SJCRH30 (cell line): ENCODE results near the gene CYP4F8. TPM values are rescaled to one million over a fixed set of nuclear protein-coding genes. Genes with fewer than 3 reads are reported as not detected.
"Not testable (repeated sequence)": the region's sequence is repeated elsewhere in the genome, so short reads cannot be mapped to it uniquely, and the experiment has no call there.

Source experiments
- DNase-seq, 2 experiments: peaks; one replicate each; pipeline ENCODE4 v3.0.0-alpha.2; 2015 to 2020
- H3K27ac ChIP-seq: fragments of 250-450 bp; sonication (Bioruptor Pico); 2 replicates; pipeline ENCODE4 v1.5.1; 2020; ENCODE audit warnings: mild to moderate bottlenecking, moderate library complexity
- H3K27me3 ChIP-seq: fragments of 250-450 bp; sonication (Bioruptor Pico); 2 replicates; pipeline ENCODE4 v1.5.1; 2020; ENCODE audit warnings: mild to moderate bottlenecking, moderate library complexity
- H3K36me3 ChIP-seq: fragments of 250-450 bp; sonication (Bioruptor Pico); 2 replicates; pipeline ENCODE4 v1.5.1; 2020; ENCODE audit warnings: mild to moderate bottlenecking, moderate library complexity
- H3K4me1 ChIP-seq: fragments of 250-450 bp; sonication (Bioruptor Pico); 2 replicates; pipeline ENCODE4 v1.5.1; 2020; ENCODE audit warnings: mild to moderate bottlenecking, moderate library complexity
- H3K4me3 ChIP-seq: fragments of 250-450 bp; sonication (Bioruptor Pico); 2 replicates; pipeline ENCODE4 v1.5.1; 2020; ENCODE audit warnings: mild to moderate bottlenecking, moderate library complexity
- H3K9me3 ChIP-seq: fragments of 250-450 bp; sonication (Bioruptor Pico); replicated peaks from 2 replicates; pipeline ENCODE4 v1.5.1; 2020; ENCODE audit warnings: mild to moderate bottlenecking, moderate library complexity
- total RNA-seq: library from RNA; depleted of rRNA; stranded (reverse); fragments of >200 nt; shearing (Covaris generic); gene quantifications from 2 replicates; pipeline ENCODE4 v1.2.3, GENCODE V29; 2014

The CYP4F8 gene
- total RNA-seq, 1 experiment from 2014 or later, result not detected

- H3K36me3 ChIP-seq, result no peaks in the 10 kb centered on the region
- no peaks in the 10 kb centered on the region for H3K4me1 ChIP-seq
- peaks cover 7% of the 10 kb centered on the region; the same call in 1 of the 2 replicates for H3K9me3 ChIP-seq
- H3K27me3 ChIP-seq, result no peaks in the 10 kb centered on the region
- no peak for DNase-seq
- H3K4me3 ChIP-seq, result no peak overlapping the region
- H3K27ac ChIP-seq, result no peak overlapping the region
Measured at GRCh38 chr19:15595069-15595468, 19.9 kb upstream of the CYP4F8 start.

GRCh38 chr19:15607978-15608925, 6.8 kb upstream of the CYP4F8 start:
- H3K4me1 ChIP-seq, H3K4me3 ChIP-seq, DNase-seq, H3K27ac ChIP-seq, H3K36me3 ChIP-seq, H3K9me3 ChIP-seq: not testable (repeated sequence)
- peaks cover 25% of the 10 kb centered on the region for H3K27me3 ChIP-seq

- peaks cover 21% of the 10 kb centered on the region for H3K27me3 ChIP-seq
- DNase-seq, result no peak
- no peaks in the 10 kb centered on the region for H3K9me3 ChIP-seq
- H3K4me3 ChIP-seq, result no peak overlapping the region
- H3K4me1 ChIP-seq, result no peaks in the 10 kb centered on the region
- H3K36me3 ChIP-seq, result no peaks in the 10 kb centered on the region
- no peak overlapping the region for H3K27ac ChIP-seq
Measured at GRCh38 chr19:15609261-15609660, 5.8 kb upstream of the CYP4F8 start.

GRCh38 chr19:15612342-15612741, 2.7 kb upstream of the CYP4F8 start:
- Histone ChIP-seq H3K36me3 (no peaks in the 10 kb centered on the region), H3K4me3 (no peak overlapping the region), H3K27ac (no peak overlapping the region), H3K27me3 (peaks cover 10% of the 10 kb centered on the region; the same call in 1 of the 2 replicates), H3K9me3 (no peaks in the 10 kb centered on the region), H3K4me1 (no peaks in the 10 kb centered on the region; the same call in 1 of the 2 replicates)
- DNase-seq, result no peak

- Histone ChIP-seq H3K4me1 (no peaks in the 10 kb centered on the region; the same call in 1 of the 2 replicates), H3K9me3 (no peaks in the 10 kb centered on the region), H3K4me3 (no peak overlapping the region), H3K27ac (no peak overlapping the region), H3K27me3 (peaks cover 10% of the 10 kb centered on the region; the same call in 1 of the 2 replicates), H3K36me3 (no peaks in the 10 kb centered on the region)
- no peak for DNase-seq
Measured at GRCh38 chr19:15613338-15613737, 1.7 kb upstream of the CYP4F8 start.

GRCh38 chr19:15615526-15615925, 508 bp downstream of the CYP4F8 start:
- no peaks in the 10 kb centered on the region for H3K36me3 ChIP-seq
- H3K27me3 ChIP-seq, result peaks cover 5% of the 10 kb centered on the region; the same call in 1 of the 2 replicates
- H3K4me1 ChIP-seq, result no peaks in the 10 kb centered on the region; the same call in 1 of the 2 replicates
- no peak for DNase-seq
- no peak overlapping the region for H3K27ac ChIP-seq
- no peak overlapping the region for H3K4me3 ChIP-seq
- no peaks in the 10 kb centered on the region for H3K9me3 ChIP-seq

- Histone ChIP-seq H3K36me3 (no peaks in the 10 kb centered on the region), H3K27me3 (no peaks in the 10 kb centered on the region), H3K4me1 (no peaks in the 10 kb centered on the region; the same call in 1 of the 2 replicates), H3K27ac (no peak overlapping the region), H3K9me3 (no peaks in the 10 kb centered on the region), H3K4me3 (no peak overlapping the region)
- DNase-seq, result no peak
Measured at GRCh38 chr19:15616183-15616582, 1.2 kb downstream of the CYP4F8 start.

- no peaks in the 10 kb centered on the region; the same call in 1 of the 2 replicates for H3K4me1 ChIP-seq
- no peak overlapping the region for H3K4me3 ChIP-seq
- H3K27ac ChIP-seq, result no peak overlapping the region
- no peaks in the 10 kb centered on the region for H3K27me3 ChIP-seq
- H3K9me3 ChIP-seq, result no peaks in the 10 kb centered on the region
- H3K36me3 ChIP-seq, result no peaks in the 10 kb centered on the region
- DNase-seq, result no peak
Measured at GRCh38 chr19:15616627-15617270, 1.7 kb downstream of the CYP4F8 start.

GRCh38 chr19:15618321-15618720, 3.3 kb downstream of the CYP4F8 start:
- Histone ChIP-seq H3K27ac (no peak overlapping the region), H3K4me3 (no peak overlapping the region), H3K9me3 (no peaks in the 10 kb centered on the region), H3K27me3 (no peaks in the 10 kb centered on the region), H3K4me1 (no peaks in the 10 kb centered on the region; the same call in 1 of the 2 replicates), H3K36me3 (no peaks in the 10 kb centered on the region)
- no peak for DNase-seq

- H3K9me3 ChIP-seq, result no peaks in the 10 kb centered on the region
- DNase-seq, result no peak
- no peaks in the 10 kb centered on the region for H3K36me3 ChIP-seq
- no peaks in the 10 kb centered on the region for H3K27me3 ChIP-seq
- no peak overlapping the region for H3K4me3 ChIP-seq
- no peak overlapping the region for H3K27ac ChIP-seq
- no peaks in the 10 kb centered on the region for H3K4me1 ChIP-seq
Measured at GRCh38 chr19:15621801-15622200, 6.8 kb downstream of the CYP4F8 start.

GRCh38 chr19:15622991-15623390, 8.0 kb downstream of the CYP4F8 start:
- no peaks in the 10 kb centered on the region for H3K36me3 ChIP-seq
- DNase-seq, result no peak
- H3K27me3 ChIP-seq, result no peaks in the 10 kb centered on the region
- no peak overlapping the region for H3K27ac ChIP-seq
- H3K4me3 ChIP-seq, result no peak overlapping the region
- H3K4me1 ChIP-seq, result no peaks in the 10 kb centered on the region
- no peaks in the 10 kb centered on the region for H3K9me3 ChIP-seq

GRCh38 chr19:15623711-15624318, 8.8 kb downstream of the CYP4F8 start:
- Histone ChIP-seq H3K27ac (no peak overlapping the region), H3K4me1 (no peaks in the 10 kb centered on the region), H3K36me3 (no peaks in the 10 kb centered on the region), H3K9me3 (no peaks in the 10 kb centered on the region), H3K4me3 (no peak overlapping the region), H3K27me3 (no peaks in the 10 kb centered on the region)
- DNase-seq, result peak; percentile 34 to 61

- no peaks in the 10 kb centered on the region for H3K9me3 ChIP-seq
- H3K4me1 ChIP-seq, result no peaks in the 10 kb centered on the region
- no peak overlapping the region for H3K27ac ChIP-seq
- H3K27me3 ChIP-seq, result no peaks in the 10 kb centered on the region
- H3K4me3 ChIP-seq, result no peak overlapping the region
- H3K36me3 ChIP-seq, result no peaks in the 10 kb centered on the region
- no peak for DNase-seq
Measured at GRCh38 chr19:15628236-15629002, 13.4 kb downstream of the CYP4F8 start.
